ENCODE results near the gene NPPA.

The NPPA gene

DNA sequence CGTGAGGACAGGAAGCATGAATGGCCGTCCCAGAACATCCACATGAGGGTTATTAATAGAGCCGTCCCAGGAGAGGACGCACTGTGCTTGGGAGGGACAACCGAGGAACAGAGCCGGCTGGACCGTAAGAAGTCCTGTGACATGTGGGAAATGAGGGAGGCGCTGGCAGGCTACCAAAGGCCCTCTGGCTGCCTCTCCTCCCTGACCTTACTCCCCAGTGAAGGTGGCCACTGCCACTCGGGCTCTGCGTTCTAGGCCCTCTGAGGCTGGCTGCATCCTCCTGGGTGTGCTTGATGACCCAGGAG, 26.6 kb upstream of the NPPA start:
- no peak for DNase-seq (ENCODE audit: low read depth)

DNA sequence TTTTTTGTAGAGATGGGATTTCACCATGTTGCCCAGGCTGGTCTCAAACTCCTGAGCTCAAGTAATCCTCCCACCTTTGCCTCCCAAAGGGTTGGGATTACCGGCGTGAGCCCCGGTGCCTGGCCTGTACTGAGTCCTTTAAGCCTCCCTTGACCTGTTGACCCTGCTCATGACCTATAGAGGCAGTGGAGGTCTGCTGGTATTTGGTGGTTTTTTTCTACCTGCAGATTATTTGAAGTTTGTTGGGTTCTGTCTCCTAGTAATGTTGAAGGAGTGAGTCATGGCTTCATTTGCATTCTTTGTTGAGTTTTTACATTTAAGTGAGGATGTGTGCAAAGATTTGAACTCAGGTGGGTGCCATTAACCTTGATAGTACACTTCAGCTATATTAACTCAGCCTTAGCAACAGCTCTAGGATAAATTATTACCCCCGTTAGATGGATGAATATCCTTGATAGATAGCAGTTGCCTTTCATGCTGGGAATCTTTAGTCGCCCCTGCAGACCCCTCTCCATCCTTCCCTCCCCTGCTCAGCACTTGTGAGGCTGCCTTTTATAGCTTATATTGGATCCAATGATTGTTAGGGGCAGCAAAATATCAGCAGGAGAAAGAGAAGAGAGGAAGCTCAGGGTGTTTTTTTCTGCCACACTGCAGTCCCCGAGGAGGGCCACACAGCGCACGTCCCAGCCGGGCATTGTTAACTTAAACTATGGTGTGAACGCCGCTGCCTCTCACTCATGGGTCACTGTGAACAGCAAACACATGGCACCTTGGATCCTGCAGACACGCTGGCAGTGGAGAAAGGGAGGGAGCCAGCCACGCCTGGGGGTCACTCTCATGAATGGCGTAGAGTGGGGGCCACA, 26.0 kb upstream of the NPPA start:
- no peak for DNase-seq (ENCODE audit: low read depth)

DNA sequence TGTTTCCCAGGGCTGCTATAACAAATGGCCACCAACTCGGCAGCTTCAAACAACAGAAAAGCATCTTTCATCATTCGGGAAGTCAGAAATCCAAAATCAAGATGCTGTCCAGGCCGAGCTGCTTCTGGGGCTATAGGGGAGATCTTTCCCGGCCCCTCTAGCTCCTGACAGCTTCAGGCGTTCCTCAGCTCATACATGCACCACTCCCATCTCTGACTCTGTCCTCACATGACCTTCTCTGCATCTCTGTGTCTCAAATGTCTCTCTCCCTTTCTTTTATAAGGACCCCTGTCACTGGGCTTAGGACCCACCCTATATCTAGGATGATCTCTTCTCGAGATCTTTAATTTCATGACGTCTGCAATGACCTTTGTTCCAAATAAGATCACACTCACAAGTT, 25.0 kb upstream of the NPPA start:
- DNase-seq (ENCODE audit: low read depth) = no peak

DNA sequence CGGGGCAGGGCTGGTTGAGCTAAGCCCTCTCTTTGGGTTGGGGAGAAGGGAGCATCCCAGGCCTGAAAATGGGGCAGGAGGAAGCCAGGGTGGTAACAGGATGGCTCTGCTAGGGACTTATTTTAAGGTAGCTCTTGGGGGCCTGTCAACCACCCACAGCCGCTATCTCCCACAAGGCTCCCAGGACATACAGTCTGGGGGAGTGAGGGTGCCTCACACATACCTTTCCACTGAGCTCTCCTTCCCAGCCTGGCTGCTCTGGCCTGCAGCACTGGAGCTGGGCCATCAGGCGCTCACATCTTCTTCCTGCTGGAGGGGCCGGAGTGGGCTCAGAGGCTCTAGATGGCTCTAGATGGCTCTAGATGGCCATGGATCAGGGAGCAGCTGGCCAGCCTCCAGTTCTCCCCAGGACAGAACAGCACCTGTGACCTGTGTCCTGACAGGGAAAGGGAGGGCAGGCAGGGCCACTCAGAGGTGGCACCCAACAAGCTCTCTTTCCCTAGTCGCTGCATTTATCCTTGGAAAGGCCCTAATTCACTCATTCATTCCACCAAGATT, 22.1 kb upstream of the NPPA start:
- no peak for DNase-seq (ENCODE audit: low read depth)

DNA sequence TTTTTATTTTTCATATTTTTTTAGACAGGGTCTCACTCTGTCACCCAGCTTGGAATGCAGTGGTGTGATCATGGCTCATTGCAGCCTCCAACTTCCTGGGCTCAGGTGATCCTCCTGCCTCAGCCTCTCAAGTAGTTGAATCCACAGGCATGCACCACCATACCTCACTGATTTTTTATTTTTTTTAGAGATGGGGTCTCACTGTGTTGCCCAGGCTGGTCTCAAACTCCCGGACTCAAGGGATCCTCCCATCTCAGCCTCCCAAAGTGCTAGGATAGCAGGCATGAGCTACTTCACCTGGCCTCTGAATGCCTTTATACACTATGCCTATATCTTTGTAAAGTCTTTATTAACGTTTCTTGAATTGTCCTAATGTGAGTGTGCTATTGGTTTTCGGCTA, 21.5 kb upstream of the NPPA start:
- DNase-seq (ENCODE audit: low read depth) = no peak

GRCh38 chr1:11868331-11868980, 20.9 kb upstream of the NPPA start:
- no peak for DNase-seq (ENCODE audit: low read depth)

DNA sequence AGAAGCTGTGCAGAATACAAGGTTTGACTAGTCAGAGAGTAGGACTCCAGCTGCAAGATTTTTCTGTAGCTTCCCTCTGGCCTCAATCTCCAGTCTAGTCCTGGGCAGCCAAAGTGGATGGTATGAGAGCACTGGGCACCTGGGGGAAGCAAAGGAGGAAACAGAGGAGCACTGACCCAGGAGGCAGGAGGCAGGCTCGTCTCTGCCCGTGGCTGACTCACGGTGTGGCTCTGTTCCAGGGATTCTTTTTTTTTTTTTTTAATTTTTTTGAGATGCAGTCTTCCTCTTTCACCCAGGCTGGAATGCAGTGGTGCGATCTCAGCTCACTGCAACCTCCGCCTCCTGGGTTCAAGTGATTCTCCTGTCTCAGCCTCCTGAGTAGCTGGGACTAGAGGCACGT, 15.3 kb upstream of the NPPA start:
- no peak for DNase-seq (ENCODE audit: low read depth)

- no peak for DNase-seq (ENCODE audit: low read depth)
Observed at GRCh38 chr1:11860587-11860986, 13.0 kb upstream of the NPPA start.

DNA sequence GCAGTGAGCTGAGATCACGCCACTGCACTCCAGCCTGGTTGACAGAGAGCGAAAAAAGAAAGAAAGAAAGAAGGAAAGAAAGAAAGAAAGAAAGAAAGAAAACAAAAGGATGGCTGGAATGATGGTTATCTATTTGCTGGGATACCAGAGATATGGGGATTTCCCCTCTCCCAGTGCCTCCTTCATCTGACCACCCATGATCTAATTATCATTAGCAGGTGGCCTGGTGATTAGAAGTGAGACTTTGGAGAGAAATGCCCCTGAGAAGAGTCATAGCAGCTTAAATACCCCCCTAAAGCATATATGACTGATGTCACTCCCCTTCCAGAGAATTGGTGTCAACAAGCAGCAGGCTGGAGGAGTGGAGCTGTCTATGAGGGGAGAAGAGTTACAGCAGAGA, 12.5 kb upstream of the NPPA start:
- DNase-seq (ENCODE audit: low read depth) = no peak

GRCh38 chr1:11858968-11859871, 11.6 kb upstream of the NPPA start:
- peak; percentile 46 for DNase-seq (ENCODE audit: low read depth)

GRCh38 chr1:11858613-11858967, 11.0 kb upstream of the NPPA start, which contains the start of gene NPPB:
TSS of gene NPPB (minus strand) at chr1:11858945. CDS start at chr1:11858833, 112 bp downstream.
- no peak for DNase-seq (ENCODE audit: low read depth)

DNA sequence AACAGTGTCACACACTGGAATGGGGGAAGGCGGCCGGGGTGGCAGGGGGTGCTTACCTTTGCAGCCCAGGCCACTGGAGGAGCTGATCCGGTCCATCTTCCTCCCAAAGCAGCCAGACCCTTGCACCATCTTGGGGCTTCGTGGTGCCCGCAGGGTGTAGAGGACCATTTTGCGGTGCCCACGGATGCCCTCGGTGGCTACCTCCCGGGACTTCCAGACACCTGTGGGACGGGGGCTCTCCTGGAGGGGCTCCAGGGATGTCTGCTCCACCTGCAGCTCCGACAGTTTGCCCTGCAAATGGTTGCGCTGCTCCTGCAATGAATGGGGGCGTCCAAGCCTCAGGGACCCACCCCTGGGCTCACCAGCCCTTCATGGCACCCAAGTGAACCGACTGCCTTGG, 10.6 kb upstream of the NPPA start:
- DNase-seq (ENCODE audit: low read depth) = no peak

DNA sequence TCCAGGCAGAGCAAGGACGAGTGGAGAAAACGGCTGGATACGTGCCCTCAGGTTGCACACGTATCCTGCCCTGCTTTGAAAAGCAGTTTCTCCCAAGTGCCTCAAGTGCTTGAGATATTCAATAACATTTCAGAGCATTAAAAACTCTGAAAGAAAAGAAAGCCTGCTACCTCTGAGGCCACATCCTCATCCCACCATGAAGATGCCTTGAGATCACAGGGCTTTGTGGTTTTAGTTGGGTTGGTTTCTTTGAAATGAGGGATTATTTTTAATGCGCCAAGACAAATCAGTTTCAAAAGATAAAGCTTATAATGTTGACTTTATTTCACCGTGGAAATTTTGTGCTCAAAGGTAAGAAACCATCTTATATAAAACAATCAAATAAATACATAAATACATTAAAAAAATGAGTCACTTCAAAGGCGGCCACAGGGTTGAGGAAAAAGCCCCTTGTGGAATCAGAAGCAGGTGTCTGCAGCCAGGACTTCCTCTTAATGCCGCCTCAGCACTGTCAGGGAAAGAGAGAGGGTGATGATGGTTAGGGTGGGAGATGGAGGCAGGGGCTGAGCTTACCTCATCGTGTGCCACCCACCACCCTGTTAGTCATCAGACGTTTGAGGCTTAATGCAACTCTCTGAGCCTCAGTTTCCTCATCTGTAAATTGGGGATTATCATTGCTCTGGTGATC, 9.7 kb upstream of the NPPA start:
- no peak for DNase-seq (ENCODE audit: low read depth)

GRCh38 chr1:11856698-11857097, 9.1 kb upstream of the NPPA start:
- no peak for DNase-seq (ENCODE audit: low read depth)

GRCh38 chr1:11855430-11855829, 7.8 kb upstream of the NPPA start:
- no peak for DNase-seq (ENCODE audit: low read depth)

GRCh38 chr1:11854519-11854918, 6.9 kb upstream of the NPPA start:
- DNase-seq (ENCODE audit: low read depth) = no peak

GRCh38 chr1:11851180-11851579, 3.6 kb upstream of the NPPA start:
- DNase-seq (ENCODE audit: low read depth) = no peak

GRCh38 chr1:11850156-11850555, 2.6 kb upstream of the NPPA start:
- no peak for DNase-seq (ENCODE audit: low read depth)

- DNase-seq (ENCODE audit: low read depth) = no peak
Observed at GRCh38 chr1:11848373-11848700, 754 bp upstream of the NPPA start.

- DNase-seq (ENCODE audit: low read depth) = no peak
Observed at GRCh38 chr1:11845641-11846335, 1.8 kb downstream of the NPPA start.
